ENCODE measurements around the gene SEC61B. TPM values are rescaled to one million over a fixed set of nuclear protein-coding genes. Genes with fewer than 3 reads are reported as not detected.
A peak's percentile ranks its signal among the peaks of the same experiment; 100 is the strongest.

The SEC61B gene
- total and polyA plus RNA-seq, 2 experiments from 2014 or later = 133 to 602 TPM

DNA sequence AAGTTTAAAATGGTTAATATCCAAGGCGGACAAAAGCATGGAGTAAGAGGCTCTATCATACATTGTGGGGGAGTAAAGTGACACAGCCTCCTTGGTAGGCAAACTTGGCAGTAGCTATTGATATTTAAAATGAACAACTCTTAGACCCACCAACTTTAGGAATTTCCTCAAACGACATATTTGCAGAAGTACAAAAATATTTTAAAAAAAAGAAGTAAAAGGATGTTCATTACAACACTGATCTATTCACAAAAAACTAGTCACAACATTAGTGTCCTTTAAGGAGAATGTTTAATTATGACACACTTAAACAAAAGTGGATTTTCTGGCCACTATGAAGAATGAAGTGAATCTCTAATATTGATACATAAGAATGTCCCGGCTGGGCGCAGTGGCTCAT lies 2.1 kb upstream of the SEC61B start (continued):
- TF ChIP-seq, protein P1, sequence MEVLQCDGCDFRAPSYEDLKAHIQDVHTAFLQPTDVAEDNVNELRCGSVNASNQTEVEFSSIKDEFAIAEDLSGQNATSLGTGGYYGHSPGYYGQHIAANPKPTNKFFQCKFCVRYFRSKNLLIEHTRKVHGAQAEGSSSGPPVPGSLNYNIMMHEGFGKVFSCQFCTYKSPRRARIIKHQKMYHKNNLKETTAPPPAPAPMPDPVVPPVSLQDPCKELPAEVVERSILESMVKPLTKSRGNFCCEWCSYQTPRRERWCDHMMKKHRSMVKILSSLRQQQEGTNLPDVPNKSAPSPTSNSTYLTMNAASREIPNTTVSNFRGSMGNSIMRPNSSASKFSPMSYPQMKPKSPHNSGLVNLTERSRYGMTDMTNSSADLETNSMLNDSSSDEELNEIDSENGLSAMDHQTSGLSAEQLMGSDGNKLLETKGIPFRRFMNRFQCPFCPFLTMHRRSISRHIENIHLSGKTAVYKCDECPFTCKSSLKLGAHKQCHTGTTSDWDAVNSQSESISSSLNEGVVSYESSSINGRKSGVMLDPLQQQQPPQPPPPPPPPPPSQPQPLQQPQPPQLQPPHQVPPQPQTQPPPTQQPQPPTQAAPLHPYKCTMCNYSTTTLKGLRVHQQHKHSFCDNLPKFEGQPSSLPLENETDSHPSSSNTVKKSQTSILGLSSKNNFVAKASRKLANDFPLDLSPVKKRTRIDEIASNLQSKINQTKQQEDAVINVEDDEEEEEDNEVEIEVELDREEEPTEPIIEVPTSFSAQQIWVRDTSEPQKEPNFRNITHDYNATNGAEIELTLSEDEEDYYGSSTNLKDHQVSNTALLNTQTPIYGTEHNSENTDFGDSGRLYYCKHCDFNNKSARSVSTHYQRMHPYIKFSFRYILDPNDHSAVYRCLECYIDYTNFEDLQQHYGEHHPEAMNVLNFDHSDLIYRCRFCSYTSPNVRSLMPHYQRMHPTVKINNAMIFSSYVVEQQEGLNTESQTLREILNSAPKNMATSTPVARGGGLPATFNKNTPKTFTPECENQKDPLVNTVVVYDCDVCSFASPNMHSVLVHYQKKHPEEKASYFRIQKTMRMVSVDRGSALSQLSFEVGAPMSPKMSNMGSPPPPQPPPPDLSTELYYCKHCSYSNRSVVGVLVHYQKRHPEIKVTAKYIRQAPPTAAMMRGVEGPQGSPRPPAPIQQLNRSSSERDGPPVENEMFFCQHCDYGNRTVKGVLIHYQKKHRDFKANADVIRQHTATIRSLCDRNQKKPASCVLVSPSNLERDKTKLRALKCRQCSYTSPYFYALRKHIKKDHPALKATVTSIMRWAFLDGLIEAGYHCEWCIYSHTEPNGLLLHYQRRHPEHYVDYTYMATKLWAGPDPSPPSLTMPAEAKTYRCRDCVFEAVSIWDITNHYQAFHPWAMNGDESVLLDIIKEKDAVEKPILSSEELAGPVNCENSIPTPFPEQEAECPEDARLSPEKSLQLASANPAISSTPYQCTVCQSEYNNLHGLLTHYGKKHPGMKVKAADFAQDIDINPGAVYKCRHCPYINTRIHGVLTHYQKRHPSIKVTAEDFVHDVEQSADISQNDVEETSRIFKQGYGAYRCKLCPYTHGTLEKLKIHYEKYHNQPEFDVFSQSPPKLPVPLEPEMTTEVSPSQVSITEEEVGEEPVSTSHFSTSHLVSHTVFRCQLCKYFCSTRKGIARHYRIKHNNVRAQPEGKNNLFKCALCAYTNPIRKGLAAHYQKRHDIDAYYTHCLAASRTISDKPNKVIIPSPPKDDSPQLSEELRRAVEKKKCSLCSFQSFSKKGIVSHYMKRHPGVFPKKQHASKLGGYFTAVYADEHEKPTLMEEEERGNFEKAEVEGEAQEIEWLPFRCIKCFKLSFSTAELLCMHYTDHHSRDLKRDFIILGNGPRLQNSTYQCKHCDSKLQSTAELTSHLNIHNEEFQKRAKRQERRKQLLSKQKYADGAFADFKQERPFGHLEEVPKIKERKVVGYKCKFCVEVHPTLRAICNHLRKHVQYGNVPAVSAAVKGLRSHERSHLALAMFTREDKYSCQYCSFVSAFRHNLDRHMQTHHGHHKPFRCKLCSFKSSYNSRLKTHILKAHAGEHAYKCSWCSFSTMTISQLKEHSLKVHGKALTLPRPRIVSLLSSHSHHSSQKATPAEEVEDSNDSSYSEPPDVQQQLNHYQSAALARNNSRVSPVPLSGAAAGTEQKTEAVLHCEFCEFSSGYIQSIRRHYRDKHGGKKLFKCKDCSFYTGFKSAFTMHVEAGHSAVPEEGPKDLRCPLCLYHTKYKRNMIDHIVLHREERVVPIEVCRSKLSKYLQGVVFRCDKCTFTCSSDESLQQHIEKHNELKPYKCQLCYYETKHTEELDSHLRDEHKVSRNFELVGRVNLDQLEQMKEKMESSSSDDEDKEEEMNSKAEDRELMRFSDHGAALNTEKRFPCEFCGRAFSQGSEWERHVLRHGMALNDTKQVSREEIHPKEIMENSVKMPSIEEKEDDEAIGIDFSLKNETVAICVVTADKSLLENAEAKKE (CRISPR knock-in tag; IDR thresholded peaks at IDR 0.05) = no peak
- TF ChIP-seq ZNF331 (CRISPR knock-in tag; IDR thresholded peaks at IDR 0.05; ENCODE audit: low read depth) (no peak), ZNF114 (CRISPR knock-in tag; IDR thresholded peaks at IDR 0.05) (no peak)
- TF ChIP-seq, protein P2, sequence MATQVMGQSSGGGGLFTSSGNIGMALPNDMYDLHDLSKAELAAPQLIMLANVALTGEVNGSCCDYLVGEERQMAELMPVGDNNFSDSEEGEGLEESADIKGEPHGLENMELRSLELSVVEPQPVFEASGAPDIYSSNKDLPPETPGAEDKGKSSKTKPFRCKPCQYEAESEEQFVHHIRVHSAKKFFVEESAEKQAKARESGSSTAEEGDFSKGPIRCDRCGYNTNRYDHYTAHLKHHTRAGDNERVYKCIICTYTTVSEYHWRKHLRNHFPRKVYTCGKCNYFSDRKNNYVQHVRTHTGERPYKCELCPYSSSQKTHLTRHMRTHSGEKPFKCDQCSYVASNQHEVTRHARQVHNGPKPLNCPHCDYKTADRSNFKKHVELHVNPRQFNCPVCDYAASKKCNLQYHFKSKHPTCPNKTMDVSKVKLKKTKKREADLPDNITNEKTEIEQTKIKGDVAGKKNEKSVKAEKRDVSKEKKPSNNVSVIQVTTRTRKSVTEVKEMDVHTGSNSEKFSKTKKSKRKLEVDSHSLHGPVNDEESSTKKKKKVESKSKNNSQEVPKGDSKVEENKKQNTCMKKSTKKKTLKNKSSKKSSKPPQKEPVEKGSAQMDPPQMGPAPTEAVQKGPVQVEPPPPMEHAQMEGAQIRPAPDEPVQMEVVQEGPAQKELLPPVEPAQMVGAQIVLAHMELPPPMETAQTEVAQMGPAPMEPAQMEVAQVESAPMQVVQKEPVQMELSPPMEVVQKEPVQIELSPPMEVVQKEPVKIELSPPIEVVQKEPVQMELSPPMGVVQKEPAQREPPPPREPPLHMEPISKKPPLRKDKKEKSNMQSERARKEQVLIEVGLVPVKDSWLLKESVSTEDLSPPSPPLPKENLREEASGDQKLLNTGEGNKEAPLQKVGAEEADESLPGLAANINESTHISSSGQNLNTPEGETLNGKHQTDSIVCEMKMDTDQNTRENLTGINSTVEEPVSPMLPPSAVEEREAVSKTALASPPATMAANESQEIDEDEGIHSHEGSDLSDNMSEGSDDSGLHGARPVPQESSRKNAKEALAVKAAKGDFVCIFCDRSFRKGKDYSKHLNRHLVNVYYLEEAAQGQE (IDR thresholded peaks at IDR 0.05; ENCODE audit: unreplicated experiment) = no peak

DNA sequence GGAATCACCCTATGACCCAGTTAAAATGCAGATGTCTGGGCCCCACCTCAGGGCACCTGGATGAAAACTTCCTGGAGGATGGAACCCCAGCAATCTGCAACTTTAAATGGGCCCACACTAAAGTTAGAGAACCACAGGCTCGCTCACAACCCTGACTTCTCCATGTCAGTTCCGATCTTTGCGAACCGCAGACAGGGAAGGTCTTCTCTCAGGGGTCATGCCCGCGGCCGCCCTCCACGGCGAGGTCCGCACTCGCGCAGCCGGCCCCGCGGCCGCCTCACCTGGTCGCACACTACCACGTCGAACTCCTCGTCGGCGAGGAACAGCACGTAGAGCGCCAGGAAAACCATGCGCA lies 839 bp upstream of the SEC61B start:
- Histone ChIP-seq H3F3A (replicated peaks; ENCODE audit: low read depth) (no peaks in the 10 kb centered on the region), H3K79me2 (replicated peaks; ENCODE audit: insufficient read depth) (peaks cover 89% of the 10 kb centered on the region), H3K27ac (ENCODE audit: low read depth) (peak overlapping the region; percentile 58; the same call in 1 of the 2 replicates), H3K4me1 (ENCODE audit: insufficient read depth) (peaks cover 22% of the 10 kb centered on the region), H4K20me1 (replicated peaks; ENCODE audit: insufficient read depth) (peaks cover 39% of the 10 kb centered on the region), H2AFZ (peak overlapping the region; percentile 84; the same call in 1 of the 2 replicates), H3K4me2 (peak overlapping the region; percentile 98), H3K27me3 (ENCODE audit: insufficient read depth) (no peaks in the 10 kb centered on the region), H3K9me2 (ENCODE audit: insufficient read depth) (no peaks in the 10 kb centered on the region), H3K36me3 (ENCODE audit: insufficient read depth) (peaks cover 12% of the 10 kb centered on the region; the same call in 1 of the 2 replicates), H3K4me3 (peak overlapping the region; percentile 98)
- H3K27me3 Mint-ChIP-seq (ENCODE audit: insufficient read depth, low read depth, poor library complexity) = peaks cover 3% of the 10 kb centered on the region
- no peaks in the 10 kb centered on the region for H3K9me3 Mint-ChIP-seq
- DNase-seq (ENCODE audit: low spot score) (no peak), ATAC-seq (no peak; the same call in 2 of the 3 replicates)
- H3K27ac Mint-ChIP-seq = peak overlapping the region; percentile 68
- peaks cover 43% of the 10 kb centered on the region for H3K36me3 Mint-ChIP-seq (ENCODE audit: low read depth)
- peak overlapping the region; percentile 97 for H3K4me3 Mint-ChIP-seq
- H3K4me1 Mint-ChIP-seq = peaks cover 20% of the 10 kb centered on the region
- TF ChIP-seq CREB1 (CRISPR knock-in tag; IDR thresholded peaks at IDR 0.05; ENCODE audit: low read depth) = peak; percentile 71
- TF ChIP-seq, protein P1 (CRISPR knock-in tag; IDR thresholded peaks at IDR 0.05) = no peak
- no peak for TF ChIP-seq EZH2phosphoT487 (IDR thresholded peaks at IDR 0.05; ENCODE audit: unreplicated experiment)
